Upper lobe of left lung (tissue), 4 donors: Measurements from ENCODE around the gene TACC2.

Experiments
- CTCF ChIP-seq, 6 experiments: fragments of 450-650 bp in 4 of 6; fragments of 200-600 bp in 2 of 6; sonication (generic) in 2 of 6; IDR thresholded peaks; one replicate each; pipeline ENCODE4 v1.5.1; 2016 to 2019; ENCODE audit warnings: antibody characterized with exemption in 6 of 6
- POLR2AphosphoS5 ChIP-seq, 2 donors: sonication (generic); formaldehyde crosslinking; IDR thresholded peaks; one replicate each; pipeline ENCODE4 v1.5.1; 2017; ENCODE audit warnings: antibody characterized with exemption in 2 of 2

GRCh38 chr10:122173766-122174435 lies 184.9 kb downstream of the TACC2 start:
- TF ChIP-seq POLR2AphosphoS5 (IDR thresholded peaks at IDR 0.05) (no peak), CTCF (IDR thresholded peaks at IDR 0.05) (no peak)
